Measurements from ENCODE around the gene SORL1. TPM values are rescaled to one million over a fixed set of nuclear protein-coding genes. Genes with fewer than 3 reads are reported as not detected.

The SORL1 gene
- total RNA-seq, 4 donors from 2014 or later = 12.1 to 42.8 (median 21.0) TPM

DNA sequence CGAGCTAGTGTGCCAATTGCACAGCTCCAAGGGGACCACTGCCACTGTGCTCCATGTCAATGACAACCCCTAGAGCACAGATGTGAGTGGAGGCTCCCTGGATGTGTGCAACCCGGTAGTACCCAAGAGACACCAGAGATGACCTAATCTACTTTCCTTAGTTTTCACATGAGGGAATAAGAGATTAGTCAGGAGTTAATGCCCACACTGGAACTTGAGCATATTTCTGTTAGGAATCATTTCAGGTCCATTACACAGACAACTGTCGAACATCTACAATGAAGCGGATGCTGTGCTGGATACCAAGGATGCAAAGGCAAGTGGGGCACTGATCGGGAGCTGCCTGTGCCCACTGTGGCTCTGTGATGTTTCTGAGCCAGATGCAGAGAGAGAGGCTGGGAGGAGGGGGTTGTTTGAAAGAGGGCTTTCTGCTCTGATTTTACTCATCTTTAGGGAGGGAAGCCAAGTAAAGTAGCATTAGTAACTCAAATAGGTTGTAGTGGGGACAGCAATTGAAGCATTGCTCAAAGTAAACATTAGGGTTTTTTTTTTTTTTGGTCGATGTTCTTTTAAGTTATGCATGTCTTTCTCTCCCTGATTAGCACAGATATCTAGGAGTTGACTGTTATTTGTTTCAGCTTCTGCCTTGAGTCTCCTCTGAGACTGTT, 83.1 kb downstream of the SORL1 start:
- Histone ChIP-seq H3K36me3 (no peaks in the 10 kb centered on the region), H3K27ac (no peak overlapping the region), H3K4me3 (no peak overlapping the region), H3K27me3 (no peaks in the 10 kb centered on the region), H3K4me1 (no peaks in the 10 kb centered on the region), H3K9me3 (no peaks in the 10 kb centered on the region)
- TF ChIP-seq, protein P1, sequence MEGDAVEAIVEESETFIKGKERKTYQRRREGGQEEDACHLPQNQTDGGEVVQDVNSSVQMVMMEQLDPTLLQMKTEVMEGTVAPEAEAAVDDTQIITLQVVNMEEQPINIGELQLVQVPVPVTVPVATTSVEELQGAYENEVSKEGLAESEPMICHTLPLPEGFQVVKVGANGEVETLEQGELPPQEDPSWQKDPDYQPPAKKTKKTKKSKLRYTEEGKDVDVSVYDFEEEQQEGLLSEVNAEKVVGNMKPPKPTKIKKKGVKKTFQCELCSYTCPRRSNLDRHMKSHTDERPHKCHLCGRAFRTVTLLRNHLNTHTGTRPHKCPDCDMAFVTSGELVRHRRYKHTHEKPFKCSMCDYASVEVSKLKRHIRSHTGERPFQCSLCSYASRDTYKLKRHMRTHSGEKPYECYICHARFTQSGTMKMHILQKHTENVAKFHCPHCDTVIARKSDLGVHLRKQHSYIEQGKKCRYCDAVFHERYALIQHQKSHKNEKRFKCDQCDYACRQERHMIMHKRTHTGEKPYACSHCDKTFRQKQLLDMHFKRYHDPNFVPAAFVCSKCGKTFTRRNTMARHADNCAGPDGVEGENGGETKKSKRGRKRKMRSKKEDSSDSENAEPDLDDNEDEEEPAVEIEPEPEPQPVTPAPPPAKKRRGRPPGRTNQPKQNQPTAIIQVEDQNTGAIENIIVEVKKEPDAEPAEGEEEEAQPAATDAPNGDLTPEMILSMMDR (IDR thresholded peaks at IDR 0.05) = no peak
- TF ChIP-seq EP300 (IDR thresholded peaks at IDR 0.05) (no peak), POLR2AphosphoS5 (IDR thresholded peaks at IDR 0.05) (no peak), POLR2A (IDR thresholded peaks at IDR 0.05) (no peak)
- 78% methylated on average over 6 of the region's 6 CpGs for WGBS
- DNase-seq (ENCODE audit: low spot score in 2 of 2) = no peak

- DNase-seq (ENCODE audit: low spot score in 2 of 2) = no peak
- no peaks in the 10 kb centered on the region for H3K4me1 ChIP-seq
- H3K9me3 ChIP-seq = no peaks in the 10 kb centered on the region
- no peaks in the 10 kb centered on the region for H3K36me3 ChIP-seq
- H3K27ac ChIP-seq = no peak overlapping the region
- H3K27me3 ChIP-seq = no peaks in the 10 kb centered on the region
- TF ChIP-seq POLR2AphosphoS5 (IDR thresholded peaks at IDR 0.05) (no peak), EP300 (IDR thresholded peaks at IDR 0.05) (no peak), POLR2A (IDR thresholded peaks at IDR 0.05) (no peak)
- TF ChIP-seq, protein P1 (IDR thresholded peaks at IDR 0.05) = no peak
- 98% methylated on average over 6 of the region's 6 CpGs for WGBS
- H3K4me3 ChIP-seq = no peak overlapping the region
Measured at GRCh38 chr11:121536126-121536525, 84.0 kb downstream of the SORL1 start.

DNA sequence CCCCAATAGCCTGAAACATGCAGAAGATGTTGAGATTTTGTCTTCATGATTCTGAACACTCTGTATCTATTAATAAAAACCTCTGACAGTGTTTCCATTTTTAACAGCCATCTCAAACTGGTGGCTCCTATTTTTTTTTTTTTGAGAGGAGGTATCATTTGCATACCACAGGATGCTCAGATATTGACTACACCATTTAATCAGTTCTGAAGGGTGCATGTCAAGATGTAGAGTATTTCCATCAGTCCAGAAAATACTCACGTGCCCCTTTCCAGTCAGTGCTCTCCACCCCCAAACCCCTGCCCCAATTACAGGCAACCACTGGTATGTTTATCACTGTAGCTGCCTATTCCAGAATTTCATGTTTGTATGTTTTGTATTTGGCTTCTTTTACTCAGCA, 85.9 kb downstream of the SORL1 start:
- Histone ChIP-seq H3K4me1 (no peaks in the 10 kb centered on the region), H3K36me3 (no peaks in the 10 kb centered on the region), H3K27me3 (no peaks in the 10 kb centered on the region), H3K4me3 (no peak overlapping the region), H3K27ac (no peak overlapping the region), H3K9me3 (no peaks in the 10 kb centered on the region)
- no peak for DNase-seq (ENCODE audit: low spot score in 2 of 2)
- WGBS = 80% methylated on average over 1 of the region's 1 CpG
- TF ChIP-seq POLR2A (IDR thresholded peaks at IDR 0.05) = no peak
- TF ChIP-seq POLR2AphosphoS5 (IDR thresholded peaks at IDR 0.05) = no peak
- TF ChIP-seq, protein P1 (IDR thresholded peaks at IDR 0.05) = no peak
- TF ChIP-seq EP300 (IDR thresholded peaks at IDR 0.05) = no peak

- Histone ChIP-seq H3K27me3 (no peaks in the 10 kb centered on the region), H3K4me1 (no peaks in the 10 kb centered on the region), H3K9me3 (no peaks in the 10 kb centered on the region), H3K36me3 (peaks cover 3% of the 10 kb centered on the region), H3K4me3 (no peak overlapping the region), H3K27ac (no peak overlapping the region)
- TF ChIP-seq EP300 (IDR thresholded peaks at IDR 0.05) = no peak
- TF ChIP-seq POLR2AphosphoS5 (IDR thresholded peaks at IDR 0.05) = no peak
- no peak for TF ChIP-seq POLR2A (IDR thresholded peaks at IDR 0.05)
- TF ChIP-seq, protein P1 (IDR thresholded peaks at IDR 0.05) = no peak
- 54% methylated on average over 5 of the region's 5 CpGs for whole genome bisulfite sequencing
- DNase-seq (ENCODE audit: low spot score in 2 of 2) = no peak
Measured at GRCh38 chr11:121539000-121539399, 86.9 kb downstream of the SORL1 start.

DNA sequence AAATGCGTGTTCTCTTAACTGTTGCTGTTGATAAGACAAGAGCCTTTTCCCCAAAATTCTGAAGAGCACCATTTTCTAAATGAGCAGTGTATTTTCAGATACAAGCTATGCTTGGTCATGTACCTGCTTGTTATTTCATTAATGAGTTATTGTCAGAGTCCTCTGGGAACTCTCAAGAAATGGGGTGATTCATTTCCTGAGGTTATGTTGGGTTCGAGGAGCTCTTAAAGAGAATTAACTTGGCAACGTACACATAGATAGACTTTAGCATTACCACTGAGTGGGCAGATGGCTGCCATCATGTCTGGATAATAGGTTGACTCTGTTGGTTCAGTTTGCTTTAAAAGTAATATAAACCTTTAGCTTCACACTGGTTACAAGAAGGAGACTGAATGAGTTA, 88.5 kb downstream of the SORL1 start:
- Histone ChIP-seq H3K4me3 (no peak overlapping the region), H3K36me3 (peaks cover 3% of the 10 kb centered on the region), H3K27ac (no peak overlapping the region), H3K9me3 (no peaks in the 10 kb centered on the region), H3K4me1 (no peaks in the 10 kb centered on the region), H3K27me3 (no peaks in the 10 kb centered on the region)
- TF ChIP-seq, protein P1 (IDR thresholded peaks at IDR 0.05) = no peak
- TF ChIP-seq POLR2AphosphoS5 (IDR thresholded peaks at IDR 0.05) (no peak), EP300 (IDR thresholded peaks at IDR 0.05) (no peak), POLR2A (IDR thresholded peaks at IDR 0.05) (no peak)
- no peak for DNase-seq (ENCODE audit: low spot score in 2 of 2)
- 61% methylated on average over 3 of the region's 3 CpGs for WGBS

Data from suprapubic skin (tissue), 4 donors.